Posterior vena cava (tissue), 2 donors: Measurements from ENCODE around the gene HLA-DPB1. TPM values are rescaled to one million over a fixed set of nuclear protein-coding genes. Genes with fewer than 3 reads are reported as not detected.
A peak's percentile ranks its signal among the peaks of the same experiment; 100 is the strongest.
"Not testable (repeated sequence)": the region's sequence is repeated elsewhere in the genome, so short reads cannot be mapped to it uniquely, and the experiment has no call there.

Experiments used
- DNase-seq: peaks from one replicate; pipeline ENCODE4 v3.0.0-alpha.2; 2020; ENCODE audit warnings: low spot score
- intact Hi-C, 2 donors: fragments of 100-400 bp; cut with DNase I; formaldehyde crosslinking; loops; one replicate each; pipeline versions ENCODE4 v1.14.1 to v1.14.2; 2022 to 2023
- total RNA-seq, 2 donors: library from RNA; stranded (reverse); fragmentation: NEBNext Ultra II Directional; extraction: Animal tissue kit (Norgen Biotek cat#: 25700); gene quantifications; one replicate each; pipeline ENCODE4 v1.2.1, GENCODE V29; 2021
- donor health status: DM: yes; HTN: yes; CAD: no.
- donor health status: DM: yes; HTN: yes; CAD: no.

The HLA-DPB1 gene
- total RNA-seq, 2 donors from 2014 or later, result 37.4 to 63.9 TPM

DNA sequence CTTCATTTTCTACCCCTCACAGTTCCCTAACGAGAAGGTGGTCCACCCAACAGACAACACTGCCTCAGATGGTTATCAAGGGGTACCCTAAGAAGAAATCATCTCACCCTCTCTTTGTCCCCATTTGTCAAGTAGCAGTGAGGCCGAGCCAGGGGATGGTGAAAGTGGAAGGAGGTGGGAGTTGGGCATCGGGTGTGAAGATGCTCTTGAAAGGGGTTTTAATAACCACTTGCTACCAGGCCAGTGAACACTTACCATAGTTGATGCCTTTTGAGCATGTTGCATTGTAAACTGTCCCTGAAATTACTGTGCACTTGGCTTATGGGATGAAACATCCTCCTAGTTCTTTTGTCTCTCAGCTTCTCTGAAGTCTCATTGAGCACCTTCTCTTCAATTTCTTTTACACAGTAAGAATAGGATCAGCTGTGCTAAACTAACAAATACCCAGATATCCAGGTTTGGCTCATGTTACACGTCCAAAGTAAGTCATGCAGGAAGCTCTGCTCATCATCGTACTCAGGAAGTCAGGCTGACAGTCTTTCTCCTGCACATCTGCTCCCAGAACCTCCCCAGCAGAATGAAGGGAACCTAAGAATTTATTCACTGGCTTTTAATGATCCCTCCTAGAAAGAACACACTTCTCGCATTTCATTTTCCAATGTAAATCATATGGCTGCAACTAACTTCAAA, 13.3 kb downstream of the HLA-DPB1 start:
- intact Hi-C loops, result no loop called here
- no peak for DNase-seq

DNA sequence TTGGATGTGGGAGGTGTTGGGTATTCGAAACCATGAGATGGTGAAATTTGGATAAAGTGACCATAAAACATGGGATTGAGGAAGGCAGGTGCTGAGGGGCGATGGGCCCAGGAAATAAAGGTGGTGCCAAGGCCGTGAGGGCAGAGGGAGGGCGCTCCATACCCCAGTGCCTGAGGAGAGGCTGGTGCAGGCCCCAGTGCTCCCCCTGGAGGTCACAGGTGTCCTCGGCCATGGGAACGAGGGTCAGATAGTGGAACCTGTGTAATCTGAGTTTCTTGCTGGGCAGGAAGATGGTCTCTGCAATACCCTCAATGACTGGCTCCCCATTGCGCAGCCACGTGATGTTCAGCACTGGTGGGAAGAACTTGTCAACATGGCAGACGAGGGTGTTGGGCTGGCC, 16.2 kb downstream of the HLA-DPB1 start:
- intact Hi-C loops, result no loop called here
- DNase-seq, result peak; percentile 78

DNA sequence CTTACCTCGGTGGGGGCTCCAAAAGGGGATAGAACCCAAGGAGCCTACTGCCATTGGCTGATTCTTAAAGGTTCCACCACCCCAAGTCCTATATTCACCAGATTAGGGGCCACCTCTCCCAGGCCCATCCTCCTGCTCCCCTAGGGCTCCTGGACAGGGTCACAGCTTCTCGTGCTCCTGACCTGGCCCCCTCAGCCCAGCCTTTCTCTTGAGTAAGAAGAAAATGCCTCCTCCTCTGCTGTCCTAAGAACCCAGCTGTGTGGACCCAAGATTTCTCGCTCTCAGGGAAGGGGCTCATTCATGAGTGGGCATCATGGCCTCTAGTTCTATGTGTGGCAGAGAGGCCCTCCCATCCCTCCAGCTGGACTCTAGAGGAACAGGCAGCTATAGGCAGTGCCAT, 16.6 kb downstream of the HLA-DPB1 start:
- intact Hi-C loops, result no loop called here
- no peak for DNase-seq

- intact Hi-C loops, result no loop called here
- DNase-seq, result no peak
These were observed 18.1 kb downstream of the HLA-DPB1 start for GRCh38 chr6:33093855-33094254.

- no peak for DNase-seq
- intact Hi-C loops, result no loop called here
These were observed 19.9 kb downstream of the HLA-DPB1 start for GRCh38 chr6:33095681-33096080.

GRCh38 chr6:33101121-33101737, 25.4 kb downstream of the HLA-DPB1 start:
- DNase-seq, intact Hi-C loops: not testable (repeated sequence)

DNA sequence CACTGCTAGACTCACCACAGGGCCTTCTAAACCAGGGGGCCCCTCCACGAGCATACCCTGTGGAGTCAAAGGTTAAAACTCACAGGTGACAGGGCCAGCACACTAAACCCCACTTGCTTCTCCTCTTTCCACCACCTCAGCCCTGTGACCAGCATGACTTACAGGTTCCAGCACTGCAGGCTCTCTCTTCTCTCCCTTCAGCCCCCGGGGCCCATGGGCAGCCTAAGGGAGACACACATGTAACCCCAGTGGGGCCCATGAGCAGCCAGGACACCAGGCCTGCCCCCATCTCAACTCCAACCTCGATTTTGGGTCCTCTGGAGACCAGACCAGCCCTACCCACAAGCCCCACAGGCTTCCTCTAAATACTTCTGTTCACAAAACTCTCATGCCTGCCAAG, 28.0 kb downstream of the HLA-DPB1 start:
- intact Hi-C loops, result no loop called here

GRCh38 chr6:33104887-33105286, 29.1 kb downstream of the HLA-DPB1 start:
- no peak for DNase-seq
- intact Hi-C loops, result no loop called here

More for the DNA sequence above, 28.0 kb downstream of the HLA-DPB1 start:
- DNase-seq, result no peak

GRCh38 chr6:33105386-33105785, 29.6 kb downstream of the HLA-DPB1 start:
- DNase-seq, result no peak
- intact Hi-C loops, result no loop called here

DNA sequence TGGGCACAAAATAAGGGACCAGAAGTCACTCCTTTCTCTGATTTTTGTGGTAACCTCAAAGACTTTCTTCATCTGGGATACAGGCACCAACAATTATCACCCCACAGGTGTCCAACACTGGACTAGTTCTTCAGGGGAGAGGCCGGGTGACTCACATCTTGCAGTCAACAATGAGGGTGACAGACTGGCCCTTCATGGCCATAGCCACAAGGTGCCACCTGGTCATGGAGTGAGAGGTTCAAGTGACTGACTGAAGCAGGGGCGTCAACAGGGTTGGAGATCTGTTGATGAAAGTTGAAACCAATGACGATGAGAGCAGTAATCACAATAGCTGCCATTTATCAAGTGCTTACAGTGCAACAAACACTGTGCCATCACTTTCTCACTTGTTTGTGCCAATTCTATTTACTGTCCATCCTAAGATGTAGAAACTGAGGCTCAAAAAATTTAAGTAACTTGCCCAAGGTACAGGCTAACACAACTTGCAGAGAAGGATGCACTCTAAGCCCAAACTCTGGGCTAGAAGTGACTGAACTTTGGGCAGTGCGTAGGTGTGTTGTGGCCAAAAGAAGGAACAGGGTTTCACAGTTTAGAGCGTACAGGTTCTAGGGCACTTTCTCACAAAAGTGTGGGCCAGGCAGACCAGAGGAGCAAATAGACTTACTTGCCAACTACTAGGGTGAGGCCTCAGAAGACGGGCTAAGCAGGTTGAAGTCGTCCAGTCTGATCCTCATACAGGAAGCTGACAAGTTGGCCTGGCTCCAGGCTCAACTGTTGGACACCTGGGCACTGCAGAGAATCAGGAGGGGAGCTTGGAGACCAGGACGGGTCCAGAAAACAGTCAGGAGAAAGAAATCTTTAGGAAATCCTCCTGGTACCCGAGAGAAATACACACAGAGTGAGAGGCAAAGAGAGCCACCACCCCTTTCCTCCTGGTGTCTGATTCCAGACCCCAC, 30.4 kb downstream of the HLA-DPB1 start:
- intact Hi-C loops, result no loop called here
- no peak for DNase-seq

DNA sequence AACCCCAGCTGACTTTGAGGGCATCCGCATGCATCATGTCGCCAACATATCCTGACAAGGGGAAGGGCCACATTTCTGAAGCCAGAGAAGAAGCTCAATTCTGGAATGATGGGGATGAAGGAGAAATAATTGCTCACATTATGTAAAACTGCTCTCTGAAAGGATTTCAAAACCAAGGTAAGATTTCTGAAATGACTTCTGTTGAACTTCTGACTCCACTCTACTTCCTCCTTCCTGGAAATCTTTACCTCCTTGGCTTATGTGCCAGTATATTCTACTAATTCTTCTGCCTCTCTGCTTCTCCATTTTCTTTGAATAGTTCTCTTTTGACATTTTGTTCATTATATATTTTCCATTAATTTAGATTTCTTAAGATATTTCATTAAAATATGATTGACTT, 31.9 kb downstream of the HLA-DPB1 start:
- intact Hi-C loops, result no loop called here
- DNase-seq, result no peak

DNA sequence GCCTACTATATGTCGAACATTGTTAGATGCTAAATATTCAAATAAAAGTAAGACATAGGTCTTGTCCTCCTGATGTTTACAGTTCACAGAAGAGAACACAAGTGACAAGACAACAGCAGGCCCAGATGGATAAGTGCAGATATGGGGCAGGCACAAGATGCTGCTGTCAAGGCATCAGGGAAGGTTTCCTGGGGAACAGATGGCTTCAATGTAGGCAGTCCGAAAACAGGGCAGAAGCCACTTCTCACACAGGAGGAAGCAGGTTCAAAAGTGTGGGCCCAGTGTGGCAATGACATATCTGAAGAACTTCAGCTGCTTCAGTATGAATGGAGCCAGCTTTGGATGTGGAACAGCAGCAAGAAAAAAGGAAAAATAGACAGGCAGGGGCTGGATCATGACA, 32.5 kb downstream of the HLA-DPB1 start:
- no peak for DNase-seq
- intact Hi-C loops, result no loop called here

DNA sequence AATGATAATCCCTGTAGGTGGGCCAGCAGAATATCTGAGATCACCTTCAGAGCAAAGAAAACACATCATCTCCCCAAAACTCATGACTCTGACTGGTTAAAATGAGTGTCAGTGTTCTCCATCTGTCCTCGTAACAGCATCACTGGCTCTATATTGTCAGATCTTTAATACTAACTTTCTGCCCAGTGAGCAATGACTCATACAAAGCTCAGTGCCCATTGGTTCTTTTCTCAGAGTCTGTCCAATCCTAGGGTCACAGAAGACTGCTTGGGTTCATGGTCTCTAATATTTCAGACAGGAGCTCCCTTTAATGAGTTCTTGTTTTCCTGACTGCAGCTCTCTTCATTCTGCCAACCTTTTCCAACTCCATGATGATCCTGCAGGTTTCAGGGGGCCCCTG, 36.4 kb downstream of the HLA-DPB1 start:
- no peak for DNase-seq
- intact Hi-C loops, result loop anchor here in 1 of 2 donors (10.0 kb wide), 1 partner anchor 143 kb away; no protein-coding TSS in a partner anchor

DNA sequence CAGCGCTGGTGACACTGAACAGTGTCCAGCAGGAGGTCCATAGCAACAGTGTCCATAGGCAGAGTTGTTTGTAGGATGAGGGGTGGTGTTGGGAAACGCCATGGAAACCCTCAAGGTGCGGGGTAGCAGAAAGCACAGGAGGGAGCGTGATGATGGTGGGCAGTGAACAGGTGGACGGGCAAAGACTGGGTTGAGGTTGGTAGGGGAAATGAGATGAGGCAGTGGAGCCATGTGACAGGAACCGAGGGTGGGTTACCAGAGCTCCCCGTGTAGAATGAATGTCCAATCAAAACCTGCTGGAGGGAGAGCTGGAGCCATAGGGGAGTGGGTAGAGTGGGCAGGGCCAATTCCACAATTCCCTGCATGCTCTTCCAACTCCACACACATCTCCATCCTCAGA, 38.0 kb downstream of the HLA-DPB1 start:
- intact Hi-C loops, result loop anchor here in 1 of 2 donors (10.0 kb wide), 1 partner anchor 141 kb away; no protein-coding TSS in a partner anchor
- DNase-seq, result no peak

- intact Hi-C loops, result loop anchor here in 1 of 2 donors (10.0 kb wide), 1 partner anchor 140 kb away; no protein-coding TSS in a partner anchor
- DNase-seq, result no peak
These were observed 38.6 kb downstream of the HLA-DPB1 start for GRCh38 chr6:33114406-33114805.

DNA sequence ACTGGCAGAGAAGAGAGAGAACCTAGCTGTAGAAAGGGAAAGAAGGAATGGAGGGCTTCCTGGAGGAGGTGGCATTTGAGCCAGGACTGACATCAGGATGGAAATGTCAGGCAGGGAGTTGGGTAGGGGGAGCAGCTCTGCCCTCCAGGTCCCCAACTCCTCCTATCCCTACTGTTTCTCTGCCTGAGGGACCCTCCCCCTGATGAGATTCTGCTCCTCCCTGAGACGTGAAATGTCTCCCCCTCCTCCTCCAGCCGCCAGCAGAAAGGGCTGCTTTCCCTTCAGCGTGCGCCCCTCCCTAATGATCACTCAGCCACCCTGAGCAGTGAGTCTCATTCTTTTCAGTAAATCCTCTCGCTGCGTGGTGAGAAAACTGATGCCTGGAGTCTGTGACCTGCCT, 40.6 kb downstream of the HLA-DPB1 start:
- intact Hi-C loops, result loop anchor here (5.0 to 10.0 kb wide), 2 partner anchors 131 to 138 kb away; no protein-coding TSS in a partner anchor
- DNase-seq, result no peak

DNA sequence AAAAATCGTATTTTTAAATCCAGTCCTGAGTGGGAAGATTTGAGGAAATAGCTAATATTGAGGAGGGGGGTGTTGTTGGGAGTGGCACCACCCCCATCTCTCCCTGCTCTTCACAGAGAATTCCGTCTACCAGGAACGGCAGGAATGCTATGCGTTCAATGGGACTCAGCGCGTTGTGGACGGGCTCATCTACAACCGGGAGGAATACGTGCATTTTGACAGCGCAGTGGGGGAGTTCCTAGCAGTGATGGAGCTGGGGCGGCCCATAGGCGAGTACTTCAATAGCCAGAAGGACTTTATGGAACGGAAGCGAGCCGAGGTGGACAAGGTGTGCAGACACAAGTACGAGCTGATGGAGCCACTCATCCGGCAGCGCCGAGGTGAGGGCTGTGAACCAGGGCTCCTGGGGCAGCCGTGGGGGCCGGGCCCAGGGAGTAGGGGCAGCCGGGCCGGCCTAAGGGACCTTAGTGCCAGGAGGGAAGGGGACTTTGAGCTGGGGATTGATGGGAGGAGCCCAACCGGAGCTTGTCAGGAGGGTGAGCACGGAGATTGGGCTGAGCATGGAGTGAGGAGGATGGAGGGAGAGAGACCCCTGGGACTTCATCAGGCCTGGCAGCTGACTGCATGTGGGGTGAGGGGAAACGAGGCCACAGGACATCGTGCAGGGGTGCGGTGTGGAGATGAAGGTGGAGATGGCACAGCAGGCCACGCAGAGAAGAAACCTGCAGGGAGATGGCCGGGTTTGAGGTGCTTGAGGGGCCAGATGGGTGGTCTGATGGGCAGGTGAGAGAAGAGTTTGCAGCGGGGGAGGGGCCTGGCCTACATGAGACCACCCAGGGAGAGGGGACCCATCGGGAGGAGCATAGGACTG, 41.3 kb downstream of the HLA-DPB1 start:
- no peak for DNase-seq
- intact Hi-C loops, result loop anchor here (5.0 to 10.0 kb wide), 2 partner anchors 130 to 138 kb away; no protein-coding TSS in a partner anchor

GRCh38 chr6:33117811-33118277, 42.1 kb downstream of the HLA-DPB1 start:
- DNase-seq, result no peak
- intact Hi-C loops, result loop anchor here (5.0 to 10.0 kb wide), 2 partner anchors 129 to 137 kb away; no protein-coding TSS in a partner anchor
